Measurements from ENCODE around the gene RCAN2. TPM values are rescaled to one million over a fixed set of nuclear protein-coding genes. Genes with fewer than 3 reads are reported as not detected.

Gene RCAN2
- polyA plus RNA-seq, 1 donor from 2014 or later, result 37.4 TPM

- no peak overlapping the region for H3K9ac ChIP-seq (ENCODE audit: low read length)
- no peaks in the 10 kb centered on the region for H4K20me1 ChIP-seq (ENCODE audit: insufficient read depth)
- no peak overlapping the region for H2AFZ ChIP-seq (ENCODE audit: low read depth, low read length)
- no peaks in the 10 kb centered on the region for H3K79me2 ChIP-seq (replicated peaks; ENCODE audit: insufficient read depth, low read length)
- H3K27ac ChIP-seq (ENCODE audit: low read length), result no peak overlapping the region
- H3K4me3 ChIP-seq (ENCODE audit: low read length), result no peak overlapping the region
- TF ChIP-seq SMC3 (conservative IDR thresholded peaks at IDR 0.05; ENCODE audit: poor library complexity), result no peak
- H3K9me3 ChIP-seq (ENCODE audit: low read length), result no peaks in the 10 kb centered on the region
- H3K9me2 ChIP-seq (ENCODE audit: insufficient read depth, low read length), result no peaks in the 10 kb centered on the region
- H3K36me3 ChIP-seq (ENCODE audit: insufficient read depth, low read length), result no peaks in the 10 kb centered on the region
- no peaks in the 10 kb centered on the region for H3F3A ChIP-seq (ENCODE audit: insufficient read depth, low read length, poor library complexity, severe bottlenecking)
- H3K4me2 ChIP-seq (ENCODE audit: low read length), result no peak overlapping the region
- H3K27me3 ChIP-seq (ENCODE audit: insufficient read depth, low read depth, low read length), result no peaks in the 10 kb centered on the region
Measured at GRCh38 chr6:46215213-46215612, 276.0 kb downstream of the RCAN2 start.

DNA sequence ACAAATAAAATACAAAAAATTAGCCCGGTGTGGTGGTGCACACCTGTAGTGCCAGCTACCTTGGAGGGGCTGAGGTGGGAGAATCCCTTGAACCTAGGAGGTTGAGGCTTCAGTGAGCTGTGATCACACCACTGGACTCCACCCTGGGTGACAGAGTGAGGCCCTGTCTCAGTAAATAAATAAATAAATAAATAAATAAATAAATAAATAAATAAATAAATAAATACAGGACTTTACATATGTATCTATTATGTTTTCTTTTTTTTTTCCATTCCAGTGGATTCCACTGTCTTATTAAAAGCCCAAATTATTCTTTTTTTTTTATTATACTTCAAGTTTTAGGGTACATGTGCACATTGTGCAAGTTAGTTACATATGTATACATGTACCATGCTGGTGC lies 279.3 kb downstream of the RCAN2 start:
- no peak for TF ChIP-seq RAD21 (conservative IDR thresholded peaks at IDR 0.05)
- TF ChIP-seq, protein P1, sequence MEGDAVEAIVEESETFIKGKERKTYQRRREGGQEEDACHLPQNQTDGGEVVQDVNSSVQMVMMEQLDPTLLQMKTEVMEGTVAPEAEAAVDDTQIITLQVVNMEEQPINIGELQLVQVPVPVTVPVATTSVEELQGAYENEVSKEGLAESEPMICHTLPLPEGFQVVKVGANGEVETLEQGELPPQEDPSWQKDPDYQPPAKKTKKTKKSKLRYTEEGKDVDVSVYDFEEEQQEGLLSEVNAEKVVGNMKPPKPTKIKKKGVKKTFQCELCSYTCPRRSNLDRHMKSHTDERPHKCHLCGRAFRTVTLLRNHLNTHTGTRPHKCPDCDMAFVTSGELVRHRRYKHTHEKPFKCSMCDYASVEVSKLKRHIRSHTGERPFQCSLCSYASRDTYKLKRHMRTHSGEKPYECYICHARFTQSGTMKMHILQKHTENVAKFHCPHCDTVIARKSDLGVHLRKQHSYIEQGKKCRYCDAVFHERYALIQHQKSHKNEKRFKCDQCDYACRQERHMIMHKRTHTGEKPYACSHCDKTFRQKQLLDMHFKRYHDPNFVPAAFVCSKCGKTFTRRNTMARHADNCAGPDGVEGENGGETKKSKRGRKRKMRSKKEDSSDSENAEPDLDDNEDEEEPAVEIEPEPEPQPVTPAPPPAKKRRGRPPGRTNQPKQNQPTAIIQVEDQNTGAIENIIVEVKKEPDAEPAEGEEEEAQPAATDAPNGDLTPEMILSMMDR (IDR thresholded peaks at IDR 0.05; ENCODE audit: poor library complexity, severe bottlenecking), result no peak
- TF ChIP-seq MXI1 (conservative IDR thresholded peaks at IDR 0.05; ENCODE audit: poor library complexity, severe bottlenecking), result no peak
- no peak for TF ChIP-seq EP300 (conservative IDR thresholded peaks at IDR 0.05; ENCODE audit: poor library complexity, severe bottlenecking)
- TF ChIP-seq, protein P2, sequence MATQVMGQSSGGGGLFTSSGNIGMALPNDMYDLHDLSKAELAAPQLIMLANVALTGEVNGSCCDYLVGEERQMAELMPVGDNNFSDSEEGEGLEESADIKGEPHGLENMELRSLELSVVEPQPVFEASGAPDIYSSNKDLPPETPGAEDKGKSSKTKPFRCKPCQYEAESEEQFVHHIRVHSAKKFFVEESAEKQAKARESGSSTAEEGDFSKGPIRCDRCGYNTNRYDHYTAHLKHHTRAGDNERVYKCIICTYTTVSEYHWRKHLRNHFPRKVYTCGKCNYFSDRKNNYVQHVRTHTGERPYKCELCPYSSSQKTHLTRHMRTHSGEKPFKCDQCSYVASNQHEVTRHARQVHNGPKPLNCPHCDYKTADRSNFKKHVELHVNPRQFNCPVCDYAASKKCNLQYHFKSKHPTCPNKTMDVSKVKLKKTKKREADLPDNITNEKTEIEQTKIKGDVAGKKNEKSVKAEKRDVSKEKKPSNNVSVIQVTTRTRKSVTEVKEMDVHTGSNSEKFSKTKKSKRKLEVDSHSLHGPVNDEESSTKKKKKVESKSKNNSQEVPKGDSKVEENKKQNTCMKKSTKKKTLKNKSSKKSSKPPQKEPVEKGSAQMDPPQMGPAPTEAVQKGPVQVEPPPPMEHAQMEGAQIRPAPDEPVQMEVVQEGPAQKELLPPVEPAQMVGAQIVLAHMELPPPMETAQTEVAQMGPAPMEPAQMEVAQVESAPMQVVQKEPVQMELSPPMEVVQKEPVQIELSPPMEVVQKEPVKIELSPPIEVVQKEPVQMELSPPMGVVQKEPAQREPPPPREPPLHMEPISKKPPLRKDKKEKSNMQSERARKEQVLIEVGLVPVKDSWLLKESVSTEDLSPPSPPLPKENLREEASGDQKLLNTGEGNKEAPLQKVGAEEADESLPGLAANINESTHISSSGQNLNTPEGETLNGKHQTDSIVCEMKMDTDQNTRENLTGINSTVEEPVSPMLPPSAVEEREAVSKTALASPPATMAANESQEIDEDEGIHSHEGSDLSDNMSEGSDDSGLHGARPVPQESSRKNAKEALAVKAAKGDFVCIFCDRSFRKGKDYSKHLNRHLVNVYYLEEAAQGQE (IDR thresholded peaks at IDR 0.05; ENCODE audit: borderline replicate concordance), result no peak
- TF ChIP-seq TAF1 (IDR thresholded peaks at IDR 0.05; ENCODE audit: low read depth), result no peak
- no peak for TF ChIP-seq POLR2AphosphoS5 (IDR thresholded peaks at IDR 0.05)
- no peak for TF ChIP-seq SMC3 (conservative IDR thresholded peaks at IDR 0.05; ENCODE audit: poor library complexity)
- TF ChIP-seq EZH2 (IDR thresholded peaks at IDR 0.05; ENCODE audit: borderline replicate concordance, insufficient read depth, low read length, poor library complexity, severe bottlenecking), result no peak
- Histone ChIP-seq H3K27ac (ENCODE audit: low read length) (no peak overlapping the region), H3K4me2 (ENCODE audit: low read length) (no peak overlapping the region), H3K9ac (ENCODE audit: low read length) (no peak overlapping the region), H3K9me2 (ENCODE audit: insufficient read depth, low read length) (no peaks in the 10 kb centered on the region), H3F3A (ENCODE audit: insufficient read depth, low read length, poor library complexity, severe bottlenecking) (no peaks in the 10 kb centered on the region), H4K20me1 (ENCODE audit: insufficient read depth) (no peaks in the 10 kb centered on the region), H3K79me2 (replicated peaks; ENCODE audit: insufficient read depth, low read length) (no peaks in the 10 kb centered on the region), H3K4me3 (ENCODE audit: low read length) (no peak overlapping the region), H2AFZ (ENCODE audit: low read depth, low read length) (no peak overlapping the region), H3K27me3 (ENCODE audit: insufficient read depth, low read depth, low read length) (no peaks in the 10 kb centered on the region), H3K9me3 (ENCODE audit: low read length) (no peaks in the 10 kb centered on the region), H3K36me3 (ENCODE audit: insufficient read depth, low read length) (no peaks in the 10 kb centered on the region)

DNA sequence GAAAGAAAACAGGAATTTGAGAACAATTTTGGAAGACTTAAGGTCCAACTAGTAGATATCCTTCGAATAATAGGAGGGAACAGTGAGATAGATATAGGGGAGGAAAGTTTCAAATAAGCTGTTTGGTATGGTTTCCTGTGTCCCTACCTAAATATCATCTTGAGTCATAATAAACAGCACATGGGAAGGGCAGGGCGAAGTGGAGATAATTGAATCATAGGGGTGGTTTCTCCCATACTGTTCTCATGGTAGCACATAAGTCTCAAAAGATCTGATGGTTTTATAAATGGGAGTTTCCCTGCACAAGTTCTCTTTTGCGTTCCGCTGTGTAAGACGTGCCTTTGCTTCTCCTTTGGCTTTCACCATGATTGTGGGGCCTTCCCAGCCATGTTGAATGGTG lies 281.0 kb downstream of the RCAN2 start:
- H3K4me2 ChIP-seq (ENCODE audit: low read length), result no peak overlapping the region

More for the DNA sequence above, 281.0 kb downstream of the RCAN2 start:
- no peak overlapping the region for H3K27ac ChIP-seq (ENCODE audit: low read length)
- no peaks in the 10 kb centered on the region for H3K36me3 ChIP-seq (ENCODE audit: insufficient read depth, low read length)
- no peaks in the 10 kb centered on the region for H3K27me3 ChIP-seq (ENCODE audit: insufficient read depth, low read depth, low read length)
- no peaks in the 10 kb centered on the region for H3K9me2 ChIP-seq (ENCODE audit: insufficient read depth, low read length)
- no peak overlapping the region for H3K9ac ChIP-seq (ENCODE audit: low read length)
- TF ChIP-seq, protein P2 (IDR thresholded peaks at IDR 0.05; ENCODE audit: borderline replicate concordance), result no peak
- no peak for TF ChIP-seq TAF1 (IDR thresholded peaks at IDR 0.05; ENCODE audit: low read depth)
- TF ChIP-seq SMC3 (conservative IDR thresholded peaks at IDR 0.05; ENCODE audit: poor library complexity), result no peak
- TF ChIP-seq EZH2 (IDR thresholded peaks at IDR 0.05; ENCODE audit: borderline replicate concordance, insufficient read depth, low read length, poor library complexity, severe bottlenecking), result no peak
- TF ChIP-seq, protein P1 (IDR thresholded peaks at IDR 0.05; ENCODE audit: poor library complexity, severe bottlenecking), result no peak
- TF ChIP-seq MXI1 (conservative IDR thresholded peaks at IDR 0.05; ENCODE audit: poor library complexity, severe bottlenecking), result no peak
- TF ChIP-seq EP300 (conservative IDR thresholded peaks at IDR 0.05; ENCODE audit: poor library complexity, severe bottlenecking), result no peak
- no peak for TF ChIP-seq POLR2AphosphoS5 (IDR thresholded peaks at IDR 0.05)
- H3F3A ChIP-seq (ENCODE audit: insufficient read depth, low read length, poor library complexity, severe bottlenecking), result no peaks in the 10 kb centered on the region
- no peaks in the 10 kb centered on the region for H3K9me3 ChIP-seq (ENCODE audit: low read length)
- H2AFZ ChIP-seq (ENCODE audit: low read depth, low read length), result no peak overlapping the region
- no peaks in the 10 kb centered on the region for H3K79me2 ChIP-seq (replicated peaks; ENCODE audit: insufficient read depth, low read length)
- H3K4me3 ChIP-seq (ENCODE audit: low read length), result no peak overlapping the region
- no peaks in the 10 kb centered on the region for H4K20me1 ChIP-seq (ENCODE audit: insufficient read depth)
